ENCODE data around the gene TNFRSF19.

DNA sequence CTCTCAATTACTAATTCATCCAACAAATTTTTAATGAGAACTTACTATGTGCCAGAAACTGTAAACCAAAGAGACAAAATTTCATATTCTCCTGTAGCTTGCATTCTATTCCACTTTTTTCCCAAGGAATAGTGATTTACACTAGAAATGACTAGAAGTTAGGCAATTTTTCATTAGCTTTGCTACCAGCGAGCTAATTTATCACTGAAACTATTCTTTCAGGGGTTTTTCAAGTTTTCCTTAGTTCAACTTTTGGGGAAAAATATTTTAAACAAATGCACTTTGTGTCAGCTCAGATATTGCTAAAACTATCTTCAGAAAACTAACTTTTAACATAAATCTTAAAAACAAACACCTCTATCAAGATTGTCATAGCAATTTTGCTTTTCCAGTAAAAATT is 5.4 kb downstream of the TNFRSF19 start:
- TF ChIP-seq CTCF (IDR thresholded peaks at IDR 0.05), result no peak
- TF ChIP-seq POLR2A (IDR thresholded peaks at IDR 0.05), result no peak
